GM21717 (cell line): ENCODE results near the gene SOWAHB.
"Not testable (repeated sequence)": the region's sequence is repeated elsewhere in the genome, so short reads cannot be mapped to it uniquely, and the experiment has no call there.

ENCODE experiments used
- ATAC-seq: cut with Tn5 transposase; IDR thresholded peaks from one replicate; pipeline ENCODE4 v1.9.1; 2021; ENCODE audit warnings: mild to moderate bottlenecking, moderate library complexity; ENCODE audit not compliant: unreplicated experiment

Gene SOWAHB

DNA sequence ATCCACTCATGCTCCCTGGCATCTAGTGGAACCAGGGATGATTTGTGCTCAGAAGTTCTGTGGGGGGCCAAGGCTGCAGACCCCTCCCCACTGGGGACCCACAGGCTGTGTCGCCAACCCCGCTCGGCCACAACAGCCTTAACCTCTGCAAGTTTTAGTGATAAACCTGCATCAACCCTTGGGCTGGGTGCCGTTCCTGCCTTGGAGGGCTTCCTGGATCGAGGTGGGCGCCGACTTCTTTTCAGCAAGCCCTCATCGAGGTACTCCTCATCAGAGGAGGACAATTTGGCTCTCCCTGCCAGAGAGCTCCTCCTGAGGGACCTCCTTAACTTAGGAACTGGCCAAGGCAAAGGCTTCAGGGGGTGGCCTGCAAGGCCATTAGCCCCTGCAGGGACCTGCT is 1.9 kb downstream of the SOWAHB start:
- no peak for ATAC-seq

DNA sequence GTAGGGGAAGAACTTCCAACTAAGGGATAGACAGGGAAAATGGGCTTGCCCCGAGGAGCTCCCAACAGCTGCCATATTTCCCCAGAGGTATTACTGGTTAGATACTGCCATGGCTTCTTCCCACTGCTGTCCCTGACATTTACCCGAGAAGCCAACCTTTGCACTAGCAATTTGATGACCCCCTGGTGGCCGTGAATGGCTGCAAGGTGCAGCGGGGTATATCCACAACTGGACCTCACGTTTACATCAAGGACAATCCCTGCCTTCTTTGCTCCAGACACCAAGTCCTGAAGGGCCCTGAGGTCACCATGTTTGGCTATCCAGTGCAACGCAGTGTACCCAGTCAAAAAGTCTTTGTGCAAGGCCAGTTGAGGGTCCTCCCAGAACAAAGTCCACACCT is 2.3 kb downstream of the SOWAHB start:
- no peak for ATAC-seq

DNA sequence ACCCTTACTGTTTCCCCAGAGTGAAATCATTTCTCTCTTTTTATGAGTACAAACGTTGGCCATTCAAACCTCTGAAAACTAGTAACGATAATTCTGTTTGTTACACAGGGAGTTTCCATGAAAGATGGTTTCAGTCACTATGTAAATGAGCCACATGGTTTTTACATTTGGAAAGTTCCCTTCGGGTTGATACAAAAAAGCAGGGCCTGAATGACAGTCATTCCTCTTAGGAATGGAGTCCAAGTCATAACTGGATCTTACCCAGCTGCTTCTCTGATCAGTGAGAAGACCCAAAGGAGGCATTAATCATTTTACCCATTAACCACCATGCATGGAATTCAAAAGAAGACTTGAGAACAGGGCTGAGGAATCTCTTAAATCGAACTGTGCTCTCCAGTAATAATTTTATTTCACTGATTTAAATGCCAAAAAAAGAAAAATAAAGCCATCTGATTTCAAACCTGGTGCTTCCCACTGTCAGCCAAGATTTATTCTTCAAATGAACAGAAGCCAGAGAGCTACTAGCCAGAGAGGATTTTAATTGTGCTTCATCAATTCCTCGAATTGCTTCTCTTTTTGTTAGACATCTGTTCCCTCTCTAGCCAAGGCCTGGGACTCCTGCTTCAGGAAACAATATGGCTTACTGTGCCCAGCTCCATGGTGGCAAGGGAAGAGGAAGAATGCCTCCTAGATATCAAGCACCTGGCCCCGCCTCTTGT is 3.2 kb downstream of the SOWAHB start:
- no peak for ATAC-seq

- ATAC-seq: no peak
These were observed 5.3 kb downstream of the SOWAHB start for GRCh38 chr4:76892601-76893000.

DNA sequence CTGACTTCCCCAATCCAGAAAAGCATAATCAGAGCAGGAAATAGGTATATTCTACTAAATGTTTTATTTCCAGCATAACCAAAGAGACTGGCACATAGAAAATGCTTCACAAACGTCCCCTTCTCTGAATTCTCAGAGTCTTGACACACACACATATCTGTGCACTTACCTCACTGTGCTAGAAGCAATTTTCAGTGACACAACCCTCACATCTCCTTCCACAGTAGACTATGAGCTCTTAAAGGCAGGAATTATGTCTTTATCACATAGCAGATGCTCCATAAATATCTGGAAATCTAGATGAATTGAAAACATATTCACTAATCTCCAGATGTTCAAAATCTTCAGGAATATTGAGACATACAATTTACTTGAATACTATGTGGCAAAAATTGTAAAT is 5.9 kb downstream of the SOWAHB start:
- ATAC-seq: no peak

DNA sequence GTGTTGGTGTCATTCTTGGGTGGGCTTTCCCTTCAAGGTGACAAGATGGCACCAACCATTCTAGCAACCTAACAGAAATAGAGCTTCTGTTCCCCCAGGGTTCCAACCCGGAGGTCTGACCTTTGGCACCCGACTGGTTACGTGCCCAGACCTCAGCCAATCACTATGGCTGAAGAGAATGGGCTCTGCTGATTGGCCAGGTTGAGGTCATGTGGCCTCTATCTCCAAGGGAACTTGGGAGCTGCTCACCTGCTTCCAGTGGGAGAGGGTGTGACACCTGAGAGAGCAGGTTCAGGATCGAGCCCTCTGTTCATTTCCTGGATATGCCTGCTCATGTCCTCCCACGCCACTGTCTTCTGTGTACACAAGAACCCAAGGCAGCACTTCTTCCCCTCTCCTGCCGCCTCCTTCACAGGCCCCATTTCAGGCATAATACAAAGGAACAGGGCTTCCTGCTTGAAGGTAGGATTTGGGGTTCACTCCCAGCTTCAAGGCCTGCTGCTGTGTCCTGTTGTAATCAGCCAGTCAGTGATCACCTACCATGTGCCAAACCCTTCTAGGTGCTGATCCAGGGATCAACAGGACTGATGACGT is 11.0 kb downstream of the SOWAHB start:
- no peak for ATAC-seq

- no peak for ATAC-seq
These were observed 11.7 kb downstream of the SOWAHB start for GRCh38 chr4:76886214-76886613.

DNA sequence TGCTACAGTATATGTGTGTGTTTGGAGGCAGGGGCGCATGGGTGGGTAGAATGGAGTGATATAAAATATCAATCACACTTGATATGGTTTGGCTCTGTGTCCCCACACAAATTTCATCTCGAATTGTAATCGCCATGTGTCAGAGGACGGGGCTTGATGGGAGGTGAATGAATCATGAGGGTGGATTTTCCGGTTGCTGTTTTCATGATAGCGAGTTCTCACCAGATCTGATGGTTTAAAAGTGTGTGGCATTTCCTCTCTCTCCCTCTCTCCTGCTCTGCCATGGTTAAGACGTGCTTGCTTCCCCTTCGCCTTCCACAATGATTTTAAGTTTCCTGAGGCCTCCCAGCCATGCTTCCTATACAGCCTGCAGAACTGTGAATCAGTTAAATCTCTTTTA is 14.8 kb downstream of the SOWAHB start:
- no peak for ATAC-seq

DNA sequence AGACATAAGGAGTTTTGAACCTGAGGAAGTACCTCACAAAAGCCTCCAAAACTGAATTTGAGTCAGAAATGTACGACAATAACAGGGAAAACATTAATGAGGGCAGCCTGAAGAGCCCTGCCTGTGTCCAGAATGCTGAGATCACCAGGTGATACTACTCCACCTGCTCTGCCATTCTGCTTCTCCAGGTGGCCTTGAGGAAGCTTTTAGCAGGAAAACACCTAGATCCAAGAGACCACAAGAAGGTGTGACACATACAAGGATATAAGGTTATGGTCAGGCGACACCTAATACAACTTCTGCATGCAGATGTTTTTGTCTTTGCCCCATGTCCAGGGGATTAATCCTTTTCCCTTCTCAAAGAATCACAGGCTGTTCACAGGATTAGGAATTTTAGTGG is 15.3 kb downstream of the SOWAHB start:
- ATAC-seq: no peak

GRCh38 chr4:76881375-76881774 is 16.6 kb downstream of the SOWAHB start:
- ATAC-seq: no peak

GRCh38 chr4:76879731-76880364 is 18.1 kb downstream of the SOWAHB start:
- ATAC-seq: no peak

- not testable (repeated sequence) for ATAC-seq
These were observed 19.2 kb downstream of the SOWAHB start for GRCh38 chr4:76878641-76879165.

GRCh38 chr4:76874176-76874575 is 23.8 kb downstream of the SOWAHB start:
- ATAC-seq: no peak

- no peak for ATAC-seq
These were observed 24.4 kb downstream of the SOWAHB start for GRCh38 chr4:76873495-76873894.

DNA sequence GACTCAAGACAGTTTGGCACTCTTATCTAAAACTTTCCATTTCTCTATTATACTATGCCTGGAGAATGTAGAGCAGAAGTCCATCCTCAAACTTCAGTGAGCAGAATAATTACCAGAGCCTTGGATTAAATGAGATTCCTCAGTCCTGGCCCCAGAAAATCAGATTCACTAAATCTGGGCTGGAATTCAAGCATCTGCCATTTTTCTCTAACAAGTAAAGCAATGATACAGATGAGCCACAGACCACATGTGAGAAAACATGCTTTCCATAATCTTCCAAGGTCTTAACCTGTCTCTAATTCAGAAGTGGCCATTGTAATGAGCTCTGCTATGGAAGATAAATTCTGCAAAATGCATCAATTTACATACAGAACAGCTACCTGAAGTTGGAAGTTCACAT is 25.4 kb downstream of the SOWAHB start:
- ATAC-seq: no peak

- not testable (repeated sequence) for ATAC-seq
These were observed 29.2 kb downstream of the SOWAHB start for GRCh38 chr4:76868780-76869179.

DNA sequence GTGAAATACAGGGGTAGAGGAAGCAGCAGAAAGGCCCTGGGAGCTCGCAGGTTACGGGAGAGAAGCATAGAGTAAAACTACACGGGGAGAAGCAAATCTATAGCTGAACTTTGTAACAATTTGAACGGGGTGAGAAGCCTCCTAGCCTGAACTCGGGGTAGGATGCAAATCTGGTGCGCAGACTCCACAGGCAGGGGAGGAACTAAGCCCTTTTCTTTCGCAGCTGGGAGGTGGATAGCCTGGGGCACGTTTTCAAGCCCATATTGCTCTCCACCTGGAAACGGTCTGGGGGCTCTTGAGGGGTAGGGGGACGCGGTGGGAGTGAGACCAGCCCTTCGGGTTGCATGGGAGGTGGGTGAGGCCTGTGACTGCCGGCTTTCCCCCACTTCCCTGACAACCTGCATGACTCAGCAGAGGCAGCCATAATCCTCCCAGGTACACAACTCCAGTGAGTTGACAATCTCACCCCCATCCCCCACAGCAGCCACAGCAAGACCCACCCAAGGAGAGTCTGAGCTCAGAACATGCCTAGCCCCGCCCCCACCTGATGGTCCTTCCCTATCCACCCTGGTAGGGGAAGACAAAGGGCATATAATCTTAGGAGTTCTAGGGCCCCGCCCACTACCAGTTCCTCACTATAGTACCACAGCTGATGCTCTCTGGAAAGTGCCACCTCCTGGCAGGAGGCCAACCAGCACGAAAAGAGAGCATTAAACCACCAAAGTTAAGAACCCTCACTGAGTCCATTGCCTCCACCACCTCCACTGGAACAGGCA is 29.9 kb downstream of the SOWAHB start:
- no peak for ATAC-seq

DNA sequence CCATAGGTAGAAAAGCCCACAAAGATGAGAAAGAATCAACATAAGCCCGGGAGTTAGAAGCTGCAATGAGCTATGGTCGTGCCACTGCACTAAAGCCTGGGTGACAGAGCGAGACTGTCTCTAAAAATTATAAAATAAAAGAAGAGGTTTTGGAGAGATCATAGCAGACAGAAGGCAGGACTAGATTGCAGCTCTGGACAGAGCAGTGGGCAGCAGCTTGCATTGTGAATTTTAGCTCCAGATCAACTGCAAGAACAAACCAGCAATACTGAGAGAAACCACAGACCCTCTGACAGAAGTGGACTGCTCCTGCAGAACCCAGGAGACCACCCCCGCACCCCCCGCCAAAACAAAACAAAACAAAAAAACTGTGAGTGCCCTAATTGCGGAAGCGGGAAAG is 30.6 kb downstream of the SOWAHB start:
- ATAC-seq: no peak

DNA sequence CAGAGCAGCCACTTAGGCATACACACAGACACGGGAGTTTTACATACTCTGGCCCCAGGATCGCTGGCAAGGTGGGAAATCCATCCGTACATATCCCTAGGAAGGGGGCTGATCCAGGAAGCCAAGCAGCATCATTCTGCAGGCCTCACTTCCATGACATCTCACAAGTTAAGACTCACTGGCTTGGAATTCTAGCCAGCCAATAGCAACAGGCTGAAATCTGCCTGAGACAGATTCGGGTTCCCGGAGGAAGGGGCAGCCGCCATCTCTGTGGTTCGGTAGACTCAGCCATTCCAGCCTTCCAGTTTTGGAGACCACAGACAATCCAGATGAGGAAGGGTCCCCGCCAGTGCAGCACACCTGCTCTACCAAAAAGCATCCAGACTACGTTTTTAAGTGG is 31.3 kb downstream of the SOWAHB start:
- ATAC-seq: no peak

DNA sequence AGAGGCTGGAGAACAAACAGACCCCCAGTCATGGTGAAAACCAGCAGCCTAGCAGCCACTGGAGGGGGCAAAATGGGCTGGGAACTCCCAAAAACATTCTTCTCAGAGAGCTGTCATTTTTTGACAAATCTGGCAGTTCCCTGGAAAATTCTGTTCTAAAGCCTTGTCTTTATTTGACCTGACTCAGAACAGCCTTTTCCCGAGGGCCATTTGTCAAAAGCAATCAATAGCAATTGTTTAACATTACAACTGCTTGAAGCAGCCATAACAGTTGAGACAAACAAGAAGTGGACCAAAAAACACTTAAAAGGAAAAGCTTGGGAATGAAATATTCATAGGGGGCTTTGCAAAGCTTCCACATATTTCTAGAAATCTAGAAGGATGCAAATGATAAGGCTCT is 39.6 kb downstream of the SOWAHB start:
- ATAC-seq: no peak

GRCh38 chr4:76857074-76857409 is 40.9 kb downstream of the SOWAHB start:
- ATAC-seq: no peak
